Measurements from ENCODE around the gene SLC2A13. TPM values are rescaled to one million over a fixed set of nuclear protein-coding genes. Genes with fewer than 3 reads are reported as not detected.

SLC2A13 gene
- total RNA-seq, 1 experiment from 2014 or later = 12.1 TPM

- intact Hi-C loops (cut with micrococcal nuclease; ENCODE audit: unreplicated experiment) (loop anchor here (1.0 kb wide), 1 partner anchor 342 kb away; no protein-coding TSS in a partner anchor), in situ Hi-C loops (cut with HindIII; ENCODE audit: low pct_unique_long_range_greater_than_20kb, low sequenced_read_pairs) (no loop called here)
- no peak overlapping the region for H3K27ac ChIP-seq (ENCODE audit: low read length)
- no TSS peak for BruUV-seq (replicated peaks)
- ATAC-seq (peak; percentile 68), DNase-seq (ENCODE audit: low read depth, low spot score) (no peak)
- no peaks in the 10 kb centered on the region for H3K27me3 ChIP-seq (ENCODE audit: control insufficient read depth, insufficient read depth, low read length)
- TF ChIP-seq SIN3A (IDR thresholded peaks at IDR 0.05; ENCODE audit: borderline replicate concordance, insufficient read depth, low read depth, low read length) (no peak), CTCF (IDR thresholded peaks at IDR 0.05) (peak; percentile 91)
- no peaks in the 10 kb centered on the region for H3K9me3 ChIP-seq (ENCODE audit: control insufficient read depth, insufficient read depth, low read depth, low read length)
- H3K4me1 ChIP-seq (ENCODE audit: control insufficient read depth, insufficient read depth, low read length) = peaks cover 22% of the 10 kb centered on the region
- no peaks in the 10 kb centered on the region for H3K36me3 ChIP-seq (ENCODE audit: control insufficient read depth, insufficient read depth, low read length)
- H3K4me3 ChIP-seq (ENCODE audit: low read depth in 2 of 2, low read length in 2 of 2) = peak overlapping the region; percentile 59 to 71
- ChIA-PET CTCF (interaction anchor here (1.0 to 2.1 kb wide), 2 partner anchors 96 to 342 kb away, joined by 3 to 11 read pairs; no protein-coding TSS in a partner anchor), POLR2A (no interaction called here)
Measured at GRCh38 chr12:40107098-40107802, 1.4 kb upstream of the SLC2A13 start.

- in situ Hi-C loops (cut with HindIII; ENCODE audit: low pct_unique_long_range_greater_than_20kb, low sequenced_read_pairs) (no loop called here), intact Hi-C loops (cut with micrococcal nuclease; ENCODE audit: unreplicated experiment) (loop anchor here (1.0 kb wide), 2 partner anchors 95 to 341 kb away; no protein-coding TSS in a partner anchor)
- ATAC-seq (no peak), DNase-seq (ENCODE audit: low read depth, low spot score) (no peak)
- POLR2A ChIA-PET = no interaction called here
- peak overlapping the region; percentile 18; the same call in 1 of the 2 replicates for H3K27ac ChIP-seq (ENCODE audit: low read length)
- BruUV-seq (replicated peaks) = no TSS peak
- H3K27me3 ChIP-seq (ENCODE audit: control insufficient read depth, insufficient read depth, low read length) = no peaks in the 10 kb centered on the region
- peaks cover 22% of the 10 kb centered on the region for H3K4me1 ChIP-seq (ENCODE audit: control insufficient read depth, insufficient read depth, low read length)
- H3K9me3 ChIP-seq (ENCODE audit: control insufficient read depth, insufficient read depth, low read depth, low read length) = no peaks in the 10 kb centered on the region
- no peak for TF ChIP-seq CTCF (IDR thresholded peaks at IDR 0.05)
- no peak for TF ChIP-seq TCF7L2 (IDR thresholded peaks at IDR 0.05; ENCODE audit: low read depth, low read length)
- no peak for TF ChIP-seq REST (IDR thresholded peaks at IDR 0.05; ENCODE audit: insufficient read depth in 1 of 2, low read depth in 2 of 2, low read length in 1 of 2)
- no peak for TF ChIP-seq POLR2AphosphoS5 (IDR thresholded peaks at IDR 0.05; ENCODE audit: low read depth, low read length)
- peak overlapping the region; percentile 59 to 71 for H3K4me3 ChIP-seq (ENCODE audit: low read depth in 2 of 2, low read length in 2 of 2)
- CTCF ChIA-PET = interaction anchor here (2.1 kb wide), 1 partner anchor 96 kb away, joined by 11 read pairs; no protein-coding TSS in a partner anchor
- no peaks in the 10 kb centered on the region for H3K36me3 ChIP-seq (ENCODE audit: control insufficient read depth, insufficient read depth, low read length)
Measured at GRCh38 chr12:40106655-40107054, 774 bp upstream of the SLC2A13 start.
